Ureter (tissue), 1 donor: ENCODE measurements around the gene ASTL. TPM values are rescaled to one million over a fixed set of nuclear protein-coding genes. Genes with fewer than 3 reads are reported as not detected.

ENCODE experiments used
- DNase-seq: peaks from one replicate; pipeline ENCODE4 v3.0.0-alpha.2; 2020; ENCODE audit warnings: low spot score
- total RNA-seq: library from RNA; stranded (reverse); gene quantifications from one replicate; pipeline ENCODE4 v1.2.4, GENCODE V29; 2023
- donor health status: DM: yes; HTN: yes; CAD: no.

ASTL gene
- total RNA-seq, 1 donor from 2014 or later: not detected

GRCh38 chr2:96083989-96084857 is 54.1 kb downstream of the ASTL start:
- DNase-seq: peak; percentile 29

- DNase-seq: peak; percentile 36
Measured at GRCh38 chr2:96083064-96083939, 55.0 kb downstream of the ASTL start.

GRCh38 chr2:96082211-96083063 is 55.9 kb downstream of the ASTL start:
- DNase-seq: no peak

GRCh38 chr2:96081042-96081441 is 57.3 kb downstream of the ASTL start:
- DNase-seq: no peak

- DNase-seq: no peak
Measured at GRCh38 chr2:96075199-96075771, 63.0 kb downstream of the ASTL start.

- no peak for DNase-seq
Measured at GRCh38 chr2:96074156-96074555, 64.1 kb downstream of the ASTL start.

- no peak for DNase-seq
Measured at GRCh38 chr2:96073170-96073775, 65.0 kb downstream of the ASTL start.

Other genes with a start within 250 kb of the ASTL start
- 35.7 TPM for gene ANKRD36C, start 146.7 kb downstream of the ASTL start, total RNA-seq
- gene GPAT2, start 103.6 kb downstream of the ASTL start, total RNA-seq: 6.7 TPM
- gene ADRA2B, start 21.9 kb downstream of the ASTL start, total RNA-seq: 1.1 TPM
- 2.6 TPM for gene DUSP2, start 6.9 kb upstream of the ASTL start, total RNA-seq
- gene STARD7, start 70.3 kb upstream of the ASTL start, total RNA-seq: 95.0 TPM
- 52.6 TPM for gene TMEM127, start 127.5 kb upstream of the ASTL start, total RNA-seq
- 79.4 TPM for gene CIAO1, start 127.7 kb upstream of the ASTL start, total RNA-seq
- gene SNRNP200, start 167.0 kb upstream of the ASTL start, total RNA-seq: 139 TPM
- 1.7 TPM for gene ITPRIPL1, start 186.8 kb upstream of the ASTL start, total RNA-seq
- gene NCAPH, start 197.3 kb upstream of the ASTL start, total RNA-seq: 1.3 TPM